ENCODE measurements around the gene CABLES1.
"Not testable (repeated sequence)": the region's sequence is repeated elsewhere in the genome, so short reads cannot be mapped to it uniquely, and the experiment has no call there.

Gene CABLES1

DNA sequence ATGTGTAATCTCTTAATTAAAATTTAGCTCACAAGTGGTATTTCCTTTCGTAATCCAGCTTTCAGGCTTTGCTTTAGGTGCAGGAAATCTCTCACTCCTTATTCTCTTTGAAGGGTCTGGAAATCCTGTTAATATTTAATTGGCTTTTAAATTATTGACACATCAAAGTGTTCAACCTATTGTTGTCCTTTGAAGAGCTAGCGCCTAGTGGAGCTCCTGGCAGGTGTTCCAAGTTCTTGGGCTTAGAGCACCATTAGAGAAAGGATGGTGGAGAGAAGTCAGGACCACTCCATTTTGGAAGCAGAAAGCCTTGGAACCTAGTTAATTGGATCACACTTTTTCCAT, 92.4 kb downstream of the CABLES1 start:
- no peak for DNase-seq

DNA sequence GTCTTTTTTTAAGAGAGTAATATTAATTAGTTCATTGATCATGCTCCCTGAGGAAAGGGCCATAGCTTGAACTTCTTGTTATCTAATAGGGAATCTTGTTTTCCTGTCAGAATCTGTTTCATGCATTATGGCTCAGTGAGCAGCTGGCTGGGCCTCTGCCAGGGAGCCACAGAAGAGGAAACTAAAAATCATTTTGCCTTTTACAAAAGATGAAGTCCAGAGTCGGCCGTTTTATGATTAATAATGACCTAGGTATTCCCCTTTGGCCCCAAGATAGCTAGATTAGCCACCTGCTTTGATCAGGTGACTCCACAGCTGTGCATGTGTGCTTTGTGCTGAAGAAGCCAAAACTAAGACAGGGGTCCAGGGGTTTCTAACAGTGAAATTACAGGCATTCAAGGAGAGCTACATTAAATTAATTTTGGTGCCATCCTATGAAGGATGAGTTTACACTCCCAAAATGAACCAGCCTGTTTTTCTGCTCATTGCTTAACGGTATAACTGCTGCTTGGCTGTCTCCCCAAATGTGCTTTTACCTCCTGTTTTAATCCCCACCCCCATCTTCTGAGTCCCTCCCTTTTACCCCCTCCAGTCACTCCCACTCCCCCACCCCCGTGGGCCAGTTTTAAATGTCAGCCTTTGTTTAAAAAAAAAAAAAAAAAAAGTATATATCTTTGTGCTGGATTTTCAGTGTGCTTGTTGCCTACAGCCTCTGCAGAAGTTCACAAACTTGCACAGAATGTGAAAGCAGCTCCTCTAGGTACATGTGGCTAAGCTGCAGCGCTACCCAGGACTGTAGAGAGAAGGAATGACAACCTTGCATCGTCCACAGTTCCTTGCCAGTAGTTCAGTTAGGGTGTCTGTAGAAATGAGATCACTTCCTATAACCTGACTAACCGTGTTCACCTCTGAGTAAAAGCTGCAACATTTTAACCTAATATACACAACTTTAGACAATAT, 93.1 kb downstream of the CABLES1 start:
- DNase-seq = no peak

DNA sequence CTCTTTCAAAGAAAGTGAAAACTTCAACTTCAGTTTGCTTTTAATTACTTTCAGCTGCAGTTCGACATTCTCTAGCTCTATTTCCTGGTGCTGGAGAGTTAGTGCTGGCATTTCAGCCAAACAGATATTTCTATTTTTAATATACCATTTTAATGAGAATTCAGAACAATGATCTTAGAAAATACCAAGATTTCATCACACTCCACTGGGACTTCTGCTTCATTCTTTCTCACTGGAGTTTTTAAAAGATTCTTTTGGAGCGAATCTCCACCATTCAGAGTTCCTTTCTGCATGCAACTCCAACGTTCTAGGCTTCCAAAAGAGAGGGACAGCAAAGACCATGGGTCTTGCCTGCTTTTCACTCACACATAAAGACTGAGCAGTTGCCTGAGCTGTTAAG, 94.2 kb downstream of the CABLES1 start:
- no peak for DNase-seq

DNA sequence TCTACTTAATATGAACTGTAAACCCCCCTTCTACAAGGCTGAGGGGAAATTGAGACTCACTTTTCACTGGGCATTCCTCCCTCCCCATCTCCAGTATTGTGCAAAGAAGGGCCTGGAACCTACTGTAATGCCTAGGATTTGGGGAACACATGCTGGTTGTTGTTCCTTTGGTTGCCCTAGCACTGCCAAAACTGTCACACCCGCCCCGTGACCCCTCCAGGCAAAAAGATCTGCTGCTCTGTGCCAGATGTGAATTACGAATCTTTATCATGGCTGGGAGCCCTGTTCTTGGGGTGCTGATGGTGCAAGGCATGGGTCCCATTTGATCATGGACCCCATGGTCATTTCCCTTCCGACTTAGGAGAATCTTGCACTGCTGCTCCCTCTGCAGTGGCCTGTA, 95.4 kb downstream of the CABLES1 start:
- DNase-seq = no peak

DNA sequence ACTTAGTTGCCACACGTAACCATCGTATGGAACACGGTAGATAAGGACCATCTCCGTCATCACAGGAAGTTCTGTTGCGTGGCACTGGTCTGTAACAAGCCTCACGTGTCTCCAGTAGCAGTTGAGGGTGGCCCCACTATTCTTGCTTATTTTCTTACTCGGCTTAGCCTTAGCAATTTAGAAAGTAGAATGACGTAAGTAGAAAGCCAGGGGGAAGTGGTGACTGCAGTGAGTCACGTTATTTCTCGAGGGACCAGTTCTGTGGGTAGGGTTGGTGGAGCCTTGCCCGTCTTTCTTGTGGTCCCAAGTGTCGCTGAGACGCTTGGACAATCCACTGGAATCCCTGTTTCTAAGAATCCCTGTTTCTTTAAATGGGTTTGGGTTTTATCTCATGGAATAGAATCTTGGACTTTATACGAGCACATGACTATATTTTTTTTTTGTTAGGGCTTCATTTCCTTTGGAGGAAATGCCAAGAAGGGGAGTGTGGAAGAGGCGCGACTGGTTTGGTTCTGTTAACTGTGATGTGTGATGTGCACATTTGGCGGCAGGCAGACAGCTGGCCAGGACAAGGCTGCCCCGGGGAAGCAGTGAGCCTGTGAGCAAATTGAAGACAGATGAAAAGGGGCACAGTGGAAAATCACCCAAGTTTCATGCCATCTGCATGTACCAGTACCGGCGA, 96.2 kb downstream of the CABLES1 start:
- peak; percentile 21 for DNase-seq

DNA sequence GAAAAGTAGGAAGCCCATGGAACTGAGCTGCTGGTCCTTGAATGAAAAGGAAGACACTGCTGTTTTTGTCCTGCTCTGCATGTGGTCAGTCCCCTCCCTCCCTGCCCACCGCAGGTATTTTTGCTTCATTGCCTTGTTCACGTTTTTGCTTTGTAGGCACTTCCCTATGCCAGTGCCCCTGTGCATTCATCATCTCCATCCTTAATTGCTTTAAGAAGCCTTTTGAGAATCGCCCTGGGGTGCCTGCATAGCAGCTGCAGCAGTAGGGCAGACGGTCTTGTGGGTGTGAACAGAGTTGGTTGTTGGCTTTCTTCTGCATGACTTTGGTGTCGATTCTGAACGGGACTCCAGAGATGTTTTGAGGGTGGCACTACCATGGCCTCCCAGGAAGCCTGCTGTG, 97.0 kb downstream of the CABLES1 start:
- DNase-seq = no peak

DNA sequence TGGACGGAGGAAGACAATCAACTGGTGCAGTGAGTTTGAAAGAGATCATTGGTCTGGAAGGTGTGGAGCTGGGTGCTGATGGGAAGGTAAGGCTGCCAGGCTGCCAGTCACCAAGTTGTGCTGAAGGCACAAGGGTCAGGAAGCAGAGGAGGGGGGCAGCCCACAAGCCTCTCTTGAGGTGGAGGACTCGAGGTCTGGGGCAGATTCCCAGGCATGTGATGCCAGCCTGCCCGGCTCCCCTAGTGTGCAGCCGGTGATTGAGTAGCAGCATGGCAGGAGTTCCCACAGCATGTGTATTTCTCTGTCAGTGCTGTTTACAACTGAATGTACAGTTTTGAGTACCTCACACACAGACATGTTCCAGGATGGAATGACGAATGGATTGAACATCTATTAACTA, 99.3 kb downstream of the CABLES1 start:
- DNase-seq = no peak

DNA sequence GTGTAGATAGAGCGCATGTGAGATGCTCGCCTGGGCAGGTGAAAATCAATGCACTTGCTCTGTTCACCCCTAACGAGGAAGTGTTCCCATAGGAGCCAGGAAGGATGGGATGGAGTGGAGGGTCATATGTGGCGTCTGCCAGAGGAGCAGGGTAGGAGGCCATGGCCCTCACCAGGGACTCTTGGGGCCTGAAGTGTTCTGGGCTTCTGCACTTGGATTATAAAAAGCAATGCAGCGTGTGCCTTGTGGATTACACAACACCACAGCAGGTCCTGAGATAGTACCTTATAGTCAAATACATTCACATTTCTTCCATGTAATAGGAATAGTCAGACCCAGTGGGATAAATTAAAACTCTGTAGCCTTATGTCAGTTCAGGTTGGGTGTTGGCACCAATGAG, 100.1 kb downstream of the CABLES1 start:
- DNase-seq = no peak

DNA sequence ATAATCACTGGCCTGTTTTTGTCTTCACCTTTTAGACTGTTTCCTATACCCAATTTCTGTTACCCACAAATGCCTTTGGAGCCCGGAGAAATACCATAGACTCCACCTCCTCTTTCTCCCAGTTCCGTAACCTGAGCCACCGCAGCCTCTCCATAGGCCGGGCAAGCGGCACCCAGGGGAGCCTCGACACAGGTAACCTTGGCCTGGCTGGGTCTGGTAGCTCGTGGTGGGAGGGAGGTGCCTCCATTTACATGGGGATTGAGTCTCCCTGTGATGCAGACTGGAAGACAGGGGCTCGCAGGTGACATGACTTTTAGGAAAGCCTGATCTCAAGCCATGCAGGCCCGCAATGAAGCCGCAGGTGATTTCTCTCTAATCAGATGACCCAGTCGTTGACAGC, 100.6 kb downstream of the CABLES1 start:
- DNase-seq = no peak

DNA sequence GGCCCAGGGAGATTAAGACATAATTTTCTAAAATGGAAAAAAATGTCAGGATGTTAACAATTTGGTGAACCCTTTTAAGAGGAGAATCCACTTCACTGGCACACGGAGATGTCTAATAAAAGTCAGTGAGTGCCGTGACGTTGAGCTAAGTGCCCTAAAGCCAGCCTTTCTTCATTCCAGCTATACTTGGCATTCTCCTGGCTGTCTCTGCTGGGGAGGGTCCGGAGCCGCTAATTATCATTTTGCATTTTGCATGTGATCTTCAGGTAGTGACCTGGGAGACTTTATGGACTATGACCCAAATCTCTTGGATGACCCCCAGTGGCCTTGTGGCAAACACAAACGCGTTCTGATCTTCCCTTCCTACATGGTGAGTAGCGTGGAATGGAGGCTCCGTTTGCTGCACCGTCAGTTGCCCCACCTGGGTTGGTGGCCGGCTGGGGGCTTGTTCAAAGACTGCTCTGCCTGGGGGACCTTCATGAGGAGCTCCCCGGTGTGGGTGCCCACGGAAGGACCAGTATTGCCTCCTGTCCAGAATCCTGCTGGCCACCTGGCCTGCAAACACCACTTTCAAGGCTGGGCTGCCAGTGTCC, 101.7 kb downstream of the CABLES1 start:
- DNase-seq = no peak

DNA sequence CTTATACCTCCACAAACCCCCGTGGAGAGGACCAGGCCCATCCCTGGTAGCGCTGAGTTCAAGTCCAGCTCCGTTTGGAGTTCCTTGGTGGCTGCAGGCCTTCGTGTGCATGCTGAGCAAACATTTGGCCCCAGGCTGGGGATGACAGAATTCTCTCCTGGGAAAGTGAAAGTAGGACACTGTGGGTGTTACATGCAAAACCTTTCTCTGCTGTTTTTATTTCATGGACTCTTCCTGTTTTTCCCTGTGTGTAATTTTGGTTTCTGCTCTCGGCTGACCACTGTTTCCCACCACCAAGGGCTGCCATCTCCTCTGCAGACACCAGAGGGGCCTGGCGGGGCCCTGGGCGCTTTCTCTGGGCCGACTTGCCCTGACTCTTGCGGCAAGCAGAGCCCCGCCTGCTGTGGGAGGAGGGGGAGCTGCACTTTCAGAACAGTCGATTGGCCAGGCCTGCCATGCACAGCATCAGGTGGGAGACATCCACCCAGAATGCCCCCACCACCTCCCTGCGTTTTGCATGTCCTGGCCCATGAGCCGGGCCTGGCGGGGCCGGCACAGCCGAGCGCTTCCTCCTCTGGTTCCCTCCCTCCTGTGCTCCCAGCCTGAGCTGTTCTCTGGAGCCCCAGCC, 102.4 kb downstream of the CABLES1 start:
- no peak for DNase-seq

DNA sequence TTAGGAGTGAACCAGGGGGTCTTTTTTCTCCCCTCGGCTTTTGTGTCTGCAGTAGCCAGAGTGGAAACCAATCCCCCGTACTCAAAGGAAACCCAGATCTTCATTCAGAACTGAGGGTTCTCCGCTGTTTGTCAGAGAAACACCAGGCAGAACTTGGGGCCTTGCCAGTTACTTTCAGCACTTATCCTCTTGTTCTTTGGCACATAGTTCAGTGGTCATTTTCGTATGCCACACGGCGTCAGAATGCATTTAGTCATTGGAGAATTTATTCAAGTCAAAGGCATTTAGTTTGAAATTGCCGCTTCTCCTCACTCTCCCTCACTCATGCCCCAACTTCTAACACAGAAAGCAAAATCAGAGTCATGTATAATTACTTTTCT, 102.9 kb downstream of the CABLES1 start:
- DNase-seq = no peak

DNA sequence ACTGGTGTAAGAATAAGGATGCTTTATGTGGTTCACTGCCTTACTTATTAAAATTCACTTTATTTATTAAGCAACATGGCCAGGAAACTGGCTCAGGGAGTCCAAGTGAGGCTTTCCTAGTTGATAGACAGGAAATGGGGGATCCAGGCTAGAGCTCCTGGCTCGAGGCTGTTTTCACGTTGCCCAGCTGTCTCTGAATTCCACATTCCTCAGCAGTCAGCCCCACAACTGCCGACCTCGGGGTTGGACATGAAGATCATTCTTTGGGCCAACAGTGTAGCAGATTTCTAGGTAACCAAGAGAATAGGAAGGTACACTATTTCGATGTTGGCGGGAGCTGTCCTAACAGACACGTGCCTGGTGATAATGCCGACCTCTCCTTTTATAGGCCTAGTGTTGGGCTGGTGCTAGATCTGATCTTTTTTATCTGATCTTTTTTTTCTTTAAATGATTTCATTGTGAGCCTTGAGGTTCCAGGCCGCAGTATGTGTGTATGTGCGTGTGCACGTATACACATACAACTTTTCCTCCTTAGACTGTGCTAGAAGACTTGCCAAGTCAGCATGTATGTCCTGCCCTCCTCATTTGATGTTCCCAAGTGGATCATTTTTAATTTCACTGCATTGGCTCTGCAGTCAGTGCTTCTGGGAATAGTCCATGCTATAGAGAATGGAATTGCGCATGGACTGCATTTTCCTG, 103.5 kb downstream of the CABLES1 start:
- no peak for DNase-seq

DNA sequence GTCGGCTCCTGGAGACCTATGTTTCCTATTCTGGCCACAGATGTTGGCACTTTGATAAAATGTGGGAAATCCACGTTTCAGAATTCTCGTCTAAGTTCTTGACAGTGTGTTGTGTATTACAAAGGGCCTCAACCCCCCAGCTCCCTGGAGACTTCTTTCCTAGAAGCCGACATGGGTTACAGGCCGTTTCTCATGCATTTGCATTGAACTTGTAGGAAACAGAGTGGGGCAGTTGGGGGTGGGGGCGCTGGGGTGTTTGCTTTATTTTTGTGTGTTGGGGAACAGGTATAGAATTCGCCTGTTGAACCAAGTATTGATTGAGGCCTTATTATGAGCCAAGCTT, 104.0 kb downstream of the CABLES1 start:
- no peak for DNase-seq

DNA sequence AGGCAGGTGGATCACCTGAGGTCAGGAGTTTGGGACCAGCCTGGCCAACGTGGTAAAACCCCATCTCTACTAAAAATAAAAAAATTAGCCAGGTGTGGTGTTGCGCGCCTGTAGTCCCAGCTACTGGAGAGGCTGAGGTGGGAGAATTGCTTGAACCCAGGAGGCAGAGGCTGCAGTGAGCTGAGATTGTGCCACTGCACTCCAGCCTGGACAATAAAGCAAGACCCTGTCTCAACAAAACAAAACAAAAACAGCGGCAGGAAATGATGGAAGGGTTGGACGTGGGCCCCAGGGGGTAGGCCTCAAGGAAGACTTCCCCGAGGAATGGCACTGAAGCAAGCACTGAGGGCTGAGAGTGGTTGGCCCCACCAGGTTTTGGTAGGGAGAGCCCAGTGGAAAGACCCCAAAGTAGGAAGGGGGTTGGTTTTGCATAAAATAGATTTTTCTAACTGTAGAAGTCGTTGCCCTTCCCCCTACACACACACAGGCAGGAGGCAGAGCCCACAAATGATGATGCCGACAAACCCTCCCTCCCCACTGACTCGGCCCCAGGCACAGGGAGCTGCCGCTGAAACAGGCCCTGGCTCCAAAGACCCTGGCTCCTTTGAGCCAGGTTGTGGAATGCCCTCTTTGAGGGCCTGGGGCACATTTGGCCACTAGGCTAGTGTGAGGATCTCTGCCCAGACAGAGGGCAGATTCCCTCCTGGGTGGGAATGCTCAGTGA, 104.8 kb downstream of the CABLES1 start:
- no peak for DNase-seq

DNA sequence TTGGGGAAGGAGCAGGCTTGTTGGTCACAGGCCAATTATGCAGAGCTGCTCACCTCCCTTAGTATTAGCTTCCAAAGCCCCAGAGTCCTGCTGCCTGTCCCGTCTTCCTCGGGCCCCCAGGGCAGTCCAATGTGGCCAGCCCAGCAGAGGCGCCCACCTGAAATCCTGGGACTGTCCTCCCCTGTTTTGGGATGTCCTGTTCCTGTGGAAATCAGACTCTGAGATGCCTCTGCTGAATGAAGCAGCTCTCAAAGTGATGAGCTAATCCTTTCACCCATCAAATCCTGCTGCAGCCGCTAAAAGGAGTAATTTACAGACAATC, 105.3 kb downstream of the CABLES1 start:
- DNase-seq = no peak

DNA sequence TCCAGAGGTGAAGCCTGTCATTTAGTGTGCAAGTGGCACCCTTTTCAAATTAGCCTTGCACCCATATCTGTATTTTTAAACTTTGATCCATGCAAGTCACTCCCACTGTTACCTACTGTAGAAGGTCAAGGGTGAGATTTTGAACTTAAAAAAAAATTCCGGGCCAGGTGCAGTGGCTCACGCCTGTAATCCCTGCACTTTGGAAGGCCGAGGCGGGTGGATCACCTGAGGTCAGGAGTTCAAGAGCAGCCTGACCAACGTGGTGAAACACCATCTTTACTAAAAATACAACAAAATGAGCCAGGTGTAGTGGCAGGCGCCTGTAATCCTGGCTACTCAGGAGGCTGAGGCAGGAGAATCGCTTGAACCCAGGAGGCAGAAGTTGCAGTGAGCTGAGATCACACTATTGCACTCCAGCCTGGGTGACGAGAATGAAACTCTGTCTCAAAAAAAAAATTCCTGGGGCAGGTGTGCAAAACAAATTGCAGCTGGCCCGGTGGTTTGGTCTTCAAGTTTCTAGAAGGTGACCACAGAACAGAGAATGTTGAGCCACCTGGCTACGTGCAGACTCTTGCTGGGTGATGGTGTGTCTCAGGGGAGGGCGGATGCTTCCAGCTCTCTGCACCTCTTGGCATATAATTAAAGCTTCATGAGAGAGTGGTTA, 106.7 kb downstream of the CABLES1 start:
- not testable (repeated sequence) for DNase-seq

DNA sequence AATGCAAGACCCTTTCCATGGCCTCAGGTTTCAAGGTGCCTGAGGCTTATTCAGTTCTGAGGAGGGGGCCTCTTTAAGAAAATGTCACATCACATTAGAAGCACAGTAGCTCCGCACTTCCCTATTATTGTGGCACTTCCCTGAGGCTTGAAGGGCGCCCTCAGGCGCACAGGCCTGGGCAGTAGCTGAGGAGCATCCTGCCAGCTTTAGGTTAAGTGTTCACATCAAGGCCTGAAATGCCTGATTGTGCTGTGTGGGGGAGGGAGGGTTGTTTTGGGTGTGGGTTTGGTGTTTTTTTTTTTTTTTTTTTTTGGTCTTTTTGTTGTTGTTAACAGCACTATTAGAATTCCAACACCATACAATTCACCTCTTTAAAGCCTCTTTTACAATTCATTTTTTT, 107.9 kb downstream of the CABLES1 start:
- DNase-seq = no peak

DNA sequence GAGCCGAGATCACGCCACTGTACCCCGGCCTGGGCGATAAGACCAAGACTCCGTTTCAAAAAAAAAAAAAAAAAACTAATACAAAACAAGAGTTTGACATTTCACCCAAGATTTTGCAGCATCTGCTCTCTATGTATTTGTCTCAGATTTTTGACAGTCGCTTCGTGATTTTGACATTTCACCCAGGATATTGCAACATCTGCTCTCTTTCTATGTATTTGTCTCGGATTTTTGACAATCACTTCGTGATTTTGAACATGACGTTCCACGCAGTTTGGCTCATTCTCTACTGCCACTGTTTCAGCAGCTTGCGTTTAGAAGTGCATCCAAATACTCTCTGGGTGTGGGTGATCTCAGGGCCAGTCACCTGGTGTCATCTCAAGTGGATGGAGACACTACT, 108.5 kb downstream of the CABLES1 start:
- DNase-seq = no peak

DNA sequence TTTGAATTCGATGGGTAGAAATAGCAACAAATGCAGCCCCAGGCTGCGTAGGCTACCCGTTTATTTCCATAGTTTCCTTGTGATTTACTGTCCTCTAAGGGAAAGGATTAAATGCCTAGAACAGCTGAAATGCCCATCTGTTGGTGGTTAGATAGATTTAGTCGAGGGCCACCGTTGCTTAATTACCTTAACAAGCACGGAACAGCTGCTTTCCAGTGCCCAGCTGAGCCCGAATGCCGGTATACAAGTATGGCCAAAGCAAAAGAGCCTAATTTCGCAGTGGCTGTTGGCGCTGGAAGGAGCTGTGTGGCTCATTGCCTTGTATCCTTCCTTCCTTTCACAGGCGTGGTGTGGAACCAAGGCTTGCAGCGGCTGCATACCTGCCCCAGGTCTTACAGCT, 109.1 kb downstream of the CABLES1 start:
- no peak for DNase-seq

DNA sequence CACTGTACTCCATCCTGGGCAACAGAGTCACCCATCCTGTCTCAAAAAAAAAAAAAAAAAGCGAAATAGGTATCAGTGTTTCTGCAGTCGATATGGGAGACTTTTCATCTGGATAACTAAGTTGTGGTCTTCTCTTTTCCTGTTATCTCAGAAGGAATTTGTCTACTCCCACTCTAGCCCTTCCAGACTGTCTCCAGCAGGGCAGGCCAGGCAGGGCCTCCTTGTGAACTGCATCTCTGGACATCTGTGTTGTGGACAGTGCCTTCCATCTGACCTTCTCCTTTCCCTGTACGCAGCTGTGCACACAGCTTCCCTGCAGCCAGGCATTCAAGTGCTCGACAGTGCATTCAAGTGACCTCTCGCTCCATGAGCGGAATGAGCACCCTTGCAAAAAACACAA, 110.2 kb downstream of the CABLES1 start:
- DNase-seq = no peak

DNA sequence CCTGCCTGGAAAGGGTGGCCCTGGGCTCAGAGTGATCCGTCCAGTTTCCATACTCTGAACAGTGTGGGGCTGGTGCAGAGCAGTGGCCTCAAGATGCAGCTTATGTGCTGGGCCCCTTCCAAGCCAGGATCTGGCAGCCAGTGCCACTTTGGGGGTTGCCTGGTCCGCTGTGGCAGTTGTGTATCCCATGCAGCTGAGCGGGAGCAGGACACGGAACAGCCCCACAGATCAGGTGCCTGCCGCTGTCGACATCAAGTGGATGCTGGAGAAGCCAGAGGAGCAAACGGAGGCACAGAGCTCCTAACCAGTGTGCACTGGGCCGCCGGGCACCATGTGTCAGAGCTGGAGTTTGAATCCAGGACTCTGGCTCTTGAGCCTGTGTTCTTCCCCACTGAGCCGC, 112.0 kb downstream of the CABLES1 start:
- DNase-seq = no peak
